ENCODE measurements around the gene CITED2.
"Not testable (repeated sequence)": the region's sequence is repeated elsewhere in the genome, so short reads cannot be mapped to it uniquely, and the experiment has no call there.

DNA sequence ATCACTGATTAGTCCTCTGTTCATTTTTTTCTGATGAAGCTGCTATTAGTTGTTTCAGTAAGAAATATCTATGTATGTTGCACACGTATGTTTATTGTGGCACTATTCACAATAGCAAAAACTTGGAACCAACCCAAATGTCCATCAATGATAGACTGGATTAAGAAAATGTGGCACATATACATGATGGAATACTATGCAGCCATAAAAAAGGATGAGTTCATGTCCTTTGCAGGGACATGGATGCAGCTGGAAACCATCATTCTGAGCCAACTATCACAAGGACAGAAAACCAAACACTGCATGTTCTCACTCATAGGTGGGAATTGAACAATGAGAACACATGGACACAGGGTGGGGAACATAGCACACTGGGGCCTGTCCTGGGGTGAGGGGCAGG lies 37.7 kb upstream of the CITED2 start:
- TF ChIP-seq, protein P1, sequence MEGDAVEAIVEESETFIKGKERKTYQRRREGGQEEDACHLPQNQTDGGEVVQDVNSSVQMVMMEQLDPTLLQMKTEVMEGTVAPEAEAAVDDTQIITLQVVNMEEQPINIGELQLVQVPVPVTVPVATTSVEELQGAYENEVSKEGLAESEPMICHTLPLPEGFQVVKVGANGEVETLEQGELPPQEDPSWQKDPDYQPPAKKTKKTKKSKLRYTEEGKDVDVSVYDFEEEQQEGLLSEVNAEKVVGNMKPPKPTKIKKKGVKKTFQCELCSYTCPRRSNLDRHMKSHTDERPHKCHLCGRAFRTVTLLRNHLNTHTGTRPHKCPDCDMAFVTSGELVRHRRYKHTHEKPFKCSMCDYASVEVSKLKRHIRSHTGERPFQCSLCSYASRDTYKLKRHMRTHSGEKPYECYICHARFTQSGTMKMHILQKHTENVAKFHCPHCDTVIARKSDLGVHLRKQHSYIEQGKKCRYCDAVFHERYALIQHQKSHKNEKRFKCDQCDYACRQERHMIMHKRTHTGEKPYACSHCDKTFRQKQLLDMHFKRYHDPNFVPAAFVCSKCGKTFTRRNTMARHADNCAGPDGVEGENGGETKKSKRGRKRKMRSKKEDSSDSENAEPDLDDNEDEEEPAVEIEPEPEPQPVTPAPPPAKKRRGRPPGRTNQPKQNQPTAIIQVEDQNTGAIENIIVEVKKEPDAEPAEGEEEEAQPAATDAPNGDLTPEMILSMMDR (IDR thresholded peaks at IDR 0.05): not testable (repeated sequence)
- not testable (repeated sequence) for TF ChIP-seq POLR2A (IDR thresholded peaks at IDR 0.05)

Measured in ovary (tissue), 3 donors.